K562 (cell line): ENCODE data around the gene CIAO2A. TPM values are rescaled to one million over a fixed set of nuclear protein-coding genes. Genes with fewer than 3 reads are reported as not detected.

Experiments used
- BCOR ChIP-seq: fragments of 450-650 bp; IDR thresholded peaks from 2 replicates; pipeline ENCODE4 v1.6.1; 2016
- C11orf30 ChIP-seq: fragments of 450-650 bp; IDR thresholded peaks from 2 replicates; pipeline ENCODE4 v1.6.1; 2016; ENCODE audit warnings: low read depth, mild to moderate bottlenecking
- CUX1 ChIP-seq: fragments of 200-800 bp; sonication (Bioruptor generic); IDR thresholded peaks from 2 replicates; pipeline ENCODE4 v1.6.1; 2016; ENCODE audit warnings: missing genetic modification characterization, missing compliant biosample characterization
- FOXP1 ChIP-seq: sonication (generic); formaldehyde crosslinking; IDR thresholded peaks from 2 replicates; pipeline ENCODE4 v1.8.0; 2022; ENCODE audit warnings: mild to moderate bottlenecking, missing genetic modification reagents
- TEAD2 ChIP-seq: fragments of 450-650 bp; IDR thresholded peaks from 2 replicates; pipeline ENCODE4 v1.6.1; 2016; ENCODE audit warnings: missing genetic modification characterization, control low read depth, missing compliant biosample characterization
- ZNF197 ChIP-seq: fragments of 200-800 bp; sonication (Bioruptor generic); IDR thresholded peaks from 2 replicates; pipeline ENCODE4 v1.6.1; 2016; ENCODE audit warnings: low read depth, missing genetic modification characterization, missing compliant biosample characterization
- ZNF766 ChIP-seq: fragments of 200-800 bp; sonication (Bioruptor generic); conservative IDR thresholded peaks from 2 replicates; pipeline ENCODE4 v1.6.1; 2016; ENCODE audit warnings: missing genetic modification characterization, missing compliant biosample characterization
- polyA plus RNA-seq, 8 experiments: library from polyadenylated mRNA; depleted of rRNA in 4 of 8; stranded (reverse) in 5 of 8; unstranded in 3 of 8; fragments of >200 nt; fragmentation: Nextera tagmentation in 2 of 8; fragmentation: Illumina TruSeq in 1 of 8; extraction: Ambion mirVana in 2 of 8; extraction: Trizol in 1 of 8; gene quantifications; 2 replicates each; pipeline versions ENCODE4 v1.2.1 to v1.2.3, GENCODE V29; 2011 to 2014; ENCODE audit warnings: inconsistent platforms in 1 of 8, missing spikeins in 1 of 8
- total RNA-seq, 7 experiments: library from RNA; depleted of rRNA in 6 of 7; stranded (reverse); fragments of >200 nt in 6 of 7; fragmentation: Illumina TruSeq in 2 of 7; extraction: Trizol in 2 of 7; gene quantifications; 2 replicates each; pipeline versions ENCODE4 v1.2.1 to v1.2.3, GENCODE V29; 2011 to 2021; ENCODE audit warnings: low replicate concordance in 1 of 7

CIAO2A gene
- total and polyA plus RNA-seq, 9 of the 15 experiments (the other 6 are each of a cell fraction or from before 2014, with no cell fraction given) = 161 to 429 (median 313) TPM

- TF ChIP-seq CUX1 (CRISPR knock-in tag) (0 out of 2 replicates have a peak, but pooled peaks have one; percentile 25), FOXP1 (CRISPR knock-in tag) (peak; percentile 65; the same call in 1 of the 2 replicates), BCOR (peak; percentile 52; the same call in 1 of the 2 replicates), ZNF197 (CRISPR knock-in tag) (peak; percentile 88), TEAD2 (tag) (no peak), C11orf30 (peak; percentile 87), ZNF766 (peak; percentile 91)
Measured at GRCh38 chr15:64093627-64094417, at the start of gene CIAO2A (continued).
